Islet of Langerhans (tissue), 1 donor: ENCODE measurements around the gene TNS3.

Source experiments
- FAIRE-seq: peaks from one replicate; lab custom pipeline; 2011; peaks lifted over from hg19 to GRCh38; lab: Jason Lieb, UNC

TNS3 gene

DNA sequence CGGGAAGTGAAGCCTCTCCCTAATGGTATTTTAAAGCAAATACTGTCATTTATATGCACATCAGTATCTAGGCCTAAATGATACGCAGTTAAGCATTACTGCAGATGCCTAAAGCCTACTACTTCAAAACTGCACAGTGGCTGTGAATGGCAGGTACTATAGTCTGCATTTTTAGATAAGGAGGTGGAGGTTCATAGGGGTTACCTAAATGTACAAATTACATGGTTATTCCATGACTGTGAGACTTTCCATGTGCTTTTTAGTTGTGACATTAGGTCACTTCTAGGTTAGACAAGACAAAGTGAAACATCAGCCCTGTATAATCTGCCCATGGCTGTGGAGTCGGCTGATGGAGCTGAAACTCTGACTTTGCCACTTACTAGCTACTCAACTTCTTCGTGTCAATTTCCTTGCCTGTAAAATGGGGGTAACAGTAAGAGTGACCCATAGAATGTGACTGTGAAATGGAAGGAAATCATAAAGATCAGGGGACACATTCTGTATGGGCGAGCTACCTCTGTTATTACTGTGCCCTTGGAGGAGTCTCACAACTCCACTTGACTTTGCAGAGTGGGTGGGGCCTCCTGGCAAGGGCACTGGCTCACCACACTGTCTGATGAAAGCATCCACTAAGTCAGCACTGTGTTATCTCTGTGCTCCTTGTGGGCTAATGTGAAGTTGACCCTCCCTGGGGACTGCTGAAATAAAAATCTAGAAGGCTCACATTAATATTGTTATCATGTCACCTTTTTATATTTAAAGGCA, 239.4 kb downstream of the TNS3 start:
- FAIRE-seq, result no peak

DNA sequence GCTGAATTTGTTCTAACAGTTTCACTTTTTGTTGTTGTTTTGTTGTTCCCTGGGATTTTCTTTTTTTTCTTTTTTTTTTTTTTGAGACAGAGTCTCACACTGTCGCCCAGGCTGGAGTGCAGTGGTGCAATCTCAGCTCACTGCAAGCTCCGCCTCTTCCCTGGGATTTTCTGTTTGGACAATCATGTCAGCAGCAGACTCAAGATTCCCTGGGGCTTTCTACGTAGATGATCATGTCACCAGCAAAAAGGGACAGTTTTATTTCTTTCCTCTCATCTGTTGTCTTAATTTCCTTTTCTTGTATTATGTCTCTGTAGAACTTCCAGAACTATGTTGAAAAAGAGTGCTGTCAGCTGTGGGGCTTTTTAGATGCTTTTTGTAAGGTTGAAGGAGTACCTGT, 241.4 kb downstream of the TNS3 start:
- no peak for FAIRE-seq

- no peak for FAIRE-seq
These were observed 243.9 kb downstream of the TNS3 start for GRCh38 chr7:47338026-47338425.

GRCh38 chr7:47337531-47337930, 244.4 kb downstream of the TNS3 start:
- no peak for FAIRE-seq

DNA sequence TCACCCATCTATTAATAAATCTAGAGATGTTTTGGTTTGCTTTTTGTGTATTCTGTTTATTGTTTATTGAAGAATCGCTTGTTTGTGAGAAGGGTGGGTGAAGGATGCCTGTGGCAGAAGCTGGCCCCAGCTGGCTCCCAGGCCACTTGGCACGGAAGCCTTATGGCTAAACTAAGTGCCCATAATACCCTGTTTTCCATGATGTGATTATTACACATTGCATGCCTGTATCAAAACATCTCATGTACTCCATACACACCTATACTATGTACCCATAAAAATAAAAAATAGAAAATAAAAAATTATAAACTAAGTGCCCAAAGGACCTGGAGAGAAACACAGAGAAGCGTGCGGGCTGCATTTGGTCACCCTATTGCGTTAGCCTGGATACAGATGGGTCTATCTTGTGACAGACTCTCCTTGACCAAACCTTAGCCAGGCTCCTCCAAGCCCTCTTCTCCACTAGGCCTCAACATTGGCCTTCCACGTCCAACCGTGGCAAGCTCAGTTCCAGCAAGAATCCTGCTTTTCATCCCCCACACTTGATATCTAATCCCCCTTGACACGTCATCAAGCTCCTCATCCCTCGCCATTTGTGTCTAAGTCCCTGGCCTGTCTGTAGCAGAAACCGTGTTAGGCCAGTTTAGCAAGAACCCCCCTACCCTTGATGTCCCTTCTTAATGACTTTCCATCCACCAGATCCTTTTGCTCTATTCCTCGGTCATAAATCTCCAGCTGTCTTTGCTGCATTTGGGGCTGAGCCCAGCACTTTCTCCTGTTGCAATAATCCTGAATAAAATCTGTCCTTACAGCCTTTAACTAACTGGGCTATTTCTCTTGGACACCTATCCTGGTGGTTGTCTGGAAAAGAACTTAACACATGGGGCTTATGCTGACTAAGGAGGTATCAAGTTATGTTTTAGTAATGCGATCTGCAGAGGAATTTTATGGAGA, 245.2 kb downstream of the TNS3 start:
- FAIRE-seq, result no peak

DNA sequence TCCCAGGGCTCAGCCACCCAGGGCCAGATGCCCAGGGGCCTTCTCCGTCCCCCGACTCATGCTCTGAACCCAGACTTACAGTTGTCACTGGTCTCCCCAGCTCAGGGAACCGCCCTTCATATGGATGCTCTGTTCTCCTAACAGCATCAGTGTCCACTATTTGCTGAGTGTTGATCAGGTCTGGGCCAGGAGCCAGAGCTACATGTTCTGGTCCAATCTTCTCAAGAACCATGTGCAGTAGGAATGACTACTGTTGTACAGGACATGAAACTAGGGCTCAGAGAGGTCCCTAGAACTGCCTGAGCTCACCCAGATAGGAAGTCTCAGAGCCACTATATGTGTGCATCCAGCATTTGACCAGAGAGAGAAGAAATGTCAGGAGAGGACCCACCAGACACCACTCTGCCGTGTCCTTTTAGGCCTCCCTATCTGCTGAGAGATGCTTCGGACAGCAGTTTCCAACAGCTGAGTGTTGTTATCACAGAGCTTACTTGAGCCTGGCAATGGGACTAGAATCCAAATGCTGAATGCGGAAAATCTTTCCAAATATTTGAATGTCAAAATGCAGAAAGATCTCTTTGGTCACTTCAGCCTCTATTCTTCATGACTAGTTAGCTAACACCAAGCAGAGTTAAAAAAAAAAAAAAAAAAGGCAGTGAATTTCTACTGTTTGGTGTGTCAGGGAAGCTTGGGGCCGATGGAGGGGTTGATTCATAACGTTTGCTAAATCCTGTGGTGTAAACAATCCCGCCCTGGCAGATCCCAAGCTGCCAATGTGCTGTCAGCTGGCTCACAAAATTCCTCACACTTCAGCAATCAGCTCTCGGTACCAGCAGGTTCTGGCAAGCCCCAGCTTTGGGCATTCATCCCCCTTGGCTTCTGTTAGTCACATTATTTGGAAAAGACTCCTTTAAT, 246.1 kb downstream of the TNS3 start:
- no peak for FAIRE-seq

DNA sequence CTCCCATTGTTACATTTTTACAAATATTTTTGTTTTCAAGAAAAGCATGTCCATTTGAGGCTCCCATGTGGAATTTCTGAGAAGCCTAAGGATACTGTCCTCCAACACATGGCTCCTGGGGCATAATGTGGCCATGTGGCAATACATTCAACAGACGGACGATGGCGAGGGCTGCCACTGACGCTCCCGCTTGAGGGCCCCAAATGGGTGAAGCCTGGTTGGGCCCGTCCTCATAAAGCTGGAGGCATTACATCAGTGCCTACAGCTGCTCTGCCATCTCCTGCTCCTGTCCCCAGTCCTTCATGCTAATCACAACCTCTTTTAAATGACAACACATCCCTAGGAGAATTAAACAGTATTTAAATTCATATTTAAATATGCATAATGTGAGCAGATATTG, 246.8 kb downstream of the TNS3 start:
- no peak for FAIRE-seq

DNA sequence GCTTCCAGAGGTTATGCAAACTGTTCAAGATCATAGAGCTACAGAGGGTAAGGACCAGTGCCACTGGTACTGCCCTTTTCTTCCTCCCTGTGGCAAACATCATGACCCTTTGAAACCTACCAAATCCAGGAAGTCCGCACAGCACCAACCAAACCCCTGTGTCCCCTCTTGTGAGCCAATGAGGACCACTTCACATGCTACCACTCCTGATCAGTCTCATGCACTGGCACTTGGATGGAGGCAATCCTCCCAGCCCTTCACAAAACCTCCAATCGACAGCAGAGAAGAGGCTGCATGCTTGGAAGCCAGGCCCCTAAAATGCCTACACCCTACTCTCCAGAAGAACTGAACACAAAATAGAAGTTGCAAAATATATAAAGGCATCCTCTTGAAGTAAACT, 248.0 kb downstream of the TNS3 start:
- FAIRE-seq, result no peak

DNA sequence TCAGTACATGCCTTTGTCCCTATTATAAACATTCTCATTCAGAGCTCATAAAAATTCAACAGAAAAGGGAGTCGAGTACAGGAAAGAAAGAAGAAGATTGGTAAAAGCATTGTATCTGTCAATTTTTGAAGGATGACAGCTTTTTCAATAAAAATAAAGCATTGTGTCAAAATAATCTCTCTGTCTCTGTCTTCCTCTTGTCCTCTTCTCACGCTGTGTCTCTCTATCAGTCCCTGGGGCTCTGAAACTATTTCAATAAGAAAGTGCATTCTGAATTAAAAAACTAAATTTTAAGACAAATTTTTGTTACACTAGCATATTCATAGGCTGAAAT, 248.4 kb downstream of the TNS3 start:
- FAIRE-seq, result no peak

DNA sequence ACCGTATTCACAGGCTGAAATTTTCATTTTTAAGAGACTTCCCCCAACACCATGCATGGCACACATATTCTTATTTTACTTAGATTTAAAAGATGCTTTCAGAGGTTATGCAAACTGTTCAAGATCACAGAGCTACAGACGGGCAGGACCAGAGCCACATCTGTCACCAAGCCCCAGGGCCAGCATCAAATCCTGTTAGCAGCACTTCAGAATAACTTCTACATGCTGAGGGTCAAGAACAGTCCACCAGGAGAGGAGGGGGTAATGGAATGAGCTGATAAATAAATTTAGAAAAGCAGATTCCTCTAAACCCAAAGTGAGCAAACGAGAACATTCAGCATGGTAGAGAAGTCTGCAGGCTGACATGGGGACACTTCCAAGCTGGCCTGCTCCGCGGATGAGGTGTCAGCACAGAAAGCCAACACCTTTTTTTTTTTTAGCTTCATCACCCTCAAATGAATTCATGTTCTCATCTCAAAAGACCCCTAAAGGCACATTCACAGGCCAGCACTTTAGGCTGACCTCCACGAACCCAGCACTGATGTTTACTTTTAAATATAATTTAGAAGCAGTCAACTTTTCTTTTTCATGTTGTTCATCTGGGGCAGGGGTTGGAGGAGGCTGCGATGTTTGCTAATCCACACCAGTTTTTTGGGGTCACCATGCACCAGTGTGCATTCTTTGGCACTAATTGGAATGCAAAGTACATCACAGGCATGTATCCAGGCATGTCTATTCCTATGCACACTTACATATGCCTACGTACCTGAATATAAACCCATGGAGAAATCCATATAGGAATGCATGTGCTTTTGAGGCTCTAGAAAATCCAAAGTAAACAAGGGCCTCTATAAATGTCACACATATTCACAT, 249.0 kb downstream of the TNS3 start:
- no peak for FAIRE-seq

DNA sequence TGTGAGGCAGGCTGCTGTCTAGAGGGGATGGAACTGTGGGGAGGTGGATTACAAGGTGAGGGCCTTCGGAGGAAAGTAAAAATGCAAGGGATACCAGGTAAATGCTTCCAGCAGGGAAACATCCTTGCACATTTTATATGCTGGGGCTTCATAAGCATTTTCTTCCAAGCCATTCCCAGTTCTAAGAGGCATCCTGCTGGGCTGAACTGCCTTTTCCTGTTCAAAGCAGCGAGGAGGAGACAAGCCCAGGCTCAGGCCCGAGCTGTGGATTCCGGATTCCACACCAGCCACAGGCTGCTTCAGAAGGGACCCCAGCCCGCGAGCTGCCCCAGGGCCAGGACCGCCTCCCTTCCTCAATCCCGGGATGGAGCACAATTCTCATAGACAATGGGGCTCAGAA, 249.7 kb downstream of the TNS3 start:
- no peak for FAIRE-seq

- no peak for FAIRE-seq
These were observed 250.7 kb downstream of the TNS3 start for GRCh38 chr7:47331179-47331565.

DNA sequence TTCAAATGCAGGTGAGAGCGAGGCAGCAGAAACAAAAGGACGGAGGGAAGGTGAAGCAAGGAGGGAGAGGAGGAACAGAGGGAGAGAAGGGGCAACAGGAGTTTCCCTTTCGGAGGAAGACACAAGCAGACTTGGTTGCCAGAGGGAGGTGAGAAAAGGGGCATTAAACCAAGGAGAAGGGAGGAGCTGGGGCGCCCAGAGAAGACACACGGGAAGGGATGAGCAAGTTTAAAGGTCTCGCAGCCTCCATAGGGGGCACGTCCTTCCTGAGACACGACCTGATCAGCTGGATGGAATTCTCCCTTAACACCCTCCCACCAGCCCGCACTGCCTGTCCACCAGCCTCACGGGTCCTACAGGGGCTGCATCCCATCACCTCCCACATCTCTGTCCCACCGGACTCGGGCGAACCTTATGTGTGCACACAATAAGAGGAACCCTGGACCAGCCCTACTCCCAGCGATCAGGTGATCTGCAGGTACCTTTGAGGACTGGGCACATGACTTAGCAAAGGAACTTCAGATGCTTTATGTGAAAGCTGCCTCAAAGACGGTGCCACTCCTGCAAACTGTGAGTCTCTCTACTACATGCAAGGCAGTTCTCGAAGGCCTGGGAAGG, 251.2 kb downstream of the TNS3 start:
- no peak for FAIRE-seq

DNA sequence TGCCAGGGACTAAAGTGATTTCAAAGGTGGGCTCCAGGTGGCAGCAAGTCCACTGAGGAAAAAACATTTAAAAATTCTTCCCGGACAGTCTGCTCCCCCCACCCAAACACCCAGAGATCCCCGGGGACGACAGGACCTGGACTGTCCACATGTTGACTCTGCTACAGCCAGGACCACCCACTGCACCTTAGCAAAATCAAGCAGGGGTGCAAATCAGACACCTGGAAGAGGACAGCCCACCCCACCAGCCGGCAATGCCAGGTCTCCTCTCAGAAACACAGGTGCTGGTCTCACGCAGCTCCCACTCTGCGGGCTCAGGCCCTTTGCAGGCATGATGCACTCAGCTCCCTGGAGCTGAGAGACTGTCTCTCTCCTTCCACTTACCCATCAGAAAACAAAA, 251.9 kb downstream of the TNS3 start:
- FAIRE-seq, result no peak

GRCh38 chr7:47329320-47329926, 252.5 kb downstream of the TNS3 start:
- FAIRE-seq, result no peak

DNA sequence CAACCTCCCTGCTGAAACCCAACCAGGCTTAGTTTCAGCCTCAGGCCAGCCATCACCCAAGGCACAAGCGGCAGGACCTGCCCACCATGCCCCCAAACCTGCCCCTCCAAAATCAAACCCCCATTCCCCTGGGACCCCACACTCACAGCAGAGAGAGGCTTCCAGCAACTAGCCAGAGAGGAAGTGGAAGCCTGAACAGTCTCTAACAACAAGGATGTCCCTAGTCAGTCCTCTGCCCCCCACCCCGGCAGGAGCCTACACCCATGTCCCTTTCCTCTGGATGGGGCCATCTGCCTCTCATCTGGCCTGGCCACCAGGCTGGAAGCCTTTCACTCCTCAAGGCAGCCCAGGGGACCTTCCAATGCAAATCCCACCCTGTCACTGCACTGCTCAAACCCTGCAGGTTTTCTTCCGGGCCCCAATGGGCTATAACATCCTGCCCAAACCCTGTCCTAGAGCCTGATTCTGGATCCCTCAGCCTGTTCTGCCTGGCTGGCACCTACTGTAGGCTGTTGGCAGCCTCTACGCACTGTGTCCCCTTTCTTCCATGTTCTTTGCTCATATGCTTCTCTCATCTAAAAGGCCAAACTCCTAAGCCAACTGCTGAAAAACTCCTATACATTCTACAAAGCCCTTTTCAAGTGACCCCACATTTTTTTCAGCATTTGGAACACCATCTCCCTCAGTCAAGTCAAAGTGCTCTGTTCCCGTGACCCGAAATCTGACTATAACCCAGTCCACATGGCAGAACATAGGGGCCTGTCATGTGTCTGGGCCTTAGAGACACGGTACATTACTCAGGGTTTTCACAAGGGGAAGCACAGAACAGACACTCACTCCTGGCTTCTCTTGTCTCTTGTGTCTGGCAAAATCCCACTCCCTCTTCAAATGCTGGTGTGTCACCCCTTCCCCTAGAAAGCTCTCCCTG, 253.3 kb downstream of the TNS3 start:
- FAIRE-seq, result no peak

DNA sequence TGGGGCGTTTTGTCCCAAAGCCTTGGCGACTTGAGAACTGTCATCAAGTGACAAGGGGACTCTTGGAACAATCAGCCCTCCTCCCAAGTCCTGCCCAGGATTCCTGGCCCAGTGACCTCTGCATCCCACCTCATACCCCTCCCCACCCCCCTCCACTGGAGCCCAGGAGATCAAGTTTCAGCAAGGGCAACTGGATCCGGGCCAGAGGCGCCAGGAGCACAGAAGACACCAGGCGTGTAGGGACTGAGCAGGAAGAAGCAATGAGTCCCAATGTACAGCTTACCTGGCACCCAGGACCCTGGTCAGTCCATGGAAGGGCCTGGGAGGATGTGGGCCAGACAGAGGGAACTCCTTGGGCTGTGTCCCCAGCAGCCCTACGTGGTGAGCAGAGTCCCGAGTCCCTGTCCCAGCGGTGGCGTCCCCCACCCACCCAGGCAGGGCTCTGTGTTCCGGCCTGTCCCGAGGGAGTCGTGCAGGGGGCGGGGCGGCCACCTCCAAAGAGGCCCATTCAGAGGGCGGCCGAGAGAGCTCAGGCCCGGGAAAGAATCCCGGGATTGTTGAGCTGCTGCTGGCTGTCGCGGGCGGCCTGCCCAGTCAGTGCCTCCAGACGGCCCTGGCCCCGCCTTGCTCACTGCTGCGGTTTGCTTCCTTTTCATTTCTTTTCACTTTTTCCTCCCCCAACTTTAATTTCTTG, 254.1 kb downstream of the TNS3 start:
- FAIRE-seq, result no peak

- FAIRE-seq, result no peak
These were observed 254.6 kb downstream of the TNS3 start for GRCh38 chr7:47327346-47327697.

- no peak for FAIRE-seq
These were observed 255.1 kb downstream of the TNS3 start for GRCh38 chr7:47326808-47327207.
